PC-9 (cell line): ENCODE results near the gene AFAP1.

ENCODE experiments used
- CTCF ChIP-seq: fragments of 200-600 bp; sonication (generic); conservative IDR thresholded peaks from 2 replicates; pipeline ENCODE4 v1.6.1; 2017; ENCODE audit warnings: mixed run types, antibody characterized with exemption, mild to moderate bottlenecking, moderate library complexity
- EZH2 ChIP-seq: fragments of 200-600 bp; sonication (generic); IDR thresholded peaks from 2 replicates; pipeline ENCODE4 v1.8.0; 2017; ENCODE audit warnings: antibody characterized with exemption, low read depth

- TF ChIP-seq CTCF (no peak), EZH2 (no peak)
Observed at GRCh38 chr4:7985072-7985471, 45.4 kb upstream of the AFAP1 start.
